CD4-positive, alpha-beta T cell treated with Interleukin-1 beta for 1 hour (primary cell): ENCODE data around the gene MAD2L2.

Source experiments
- DNase-seq, 2 donors: peaks; one replicate each; pipeline ENCODE4 v3.0.0-alpha.2; 2020 to 2022

Gene MAD2L2

GRCh38 chr1:11626551-11626950, 54.4 kb downstream of the MAD2L2 start:
- no peak for DNase-seq
